Measurements from ENCODE around the gene FBF1. TPM values are rescaled to one million over a fixed set of nuclear protein-coding genes. Genes with fewer than 3 reads are reported as not detected.
A peak's percentile ranks its signal among the peaks of the same experiment; 100 is the strongest.

Gene FBF1
- total and polyA plus RNA-seq, 9 of the 15 experiments (the other 6 are each of a cell fraction or from before 2014, with no cell fraction given) = 0.46 to 14.9 (median 7.5) TPM

- TF ChIP-seq, protein P1, sequence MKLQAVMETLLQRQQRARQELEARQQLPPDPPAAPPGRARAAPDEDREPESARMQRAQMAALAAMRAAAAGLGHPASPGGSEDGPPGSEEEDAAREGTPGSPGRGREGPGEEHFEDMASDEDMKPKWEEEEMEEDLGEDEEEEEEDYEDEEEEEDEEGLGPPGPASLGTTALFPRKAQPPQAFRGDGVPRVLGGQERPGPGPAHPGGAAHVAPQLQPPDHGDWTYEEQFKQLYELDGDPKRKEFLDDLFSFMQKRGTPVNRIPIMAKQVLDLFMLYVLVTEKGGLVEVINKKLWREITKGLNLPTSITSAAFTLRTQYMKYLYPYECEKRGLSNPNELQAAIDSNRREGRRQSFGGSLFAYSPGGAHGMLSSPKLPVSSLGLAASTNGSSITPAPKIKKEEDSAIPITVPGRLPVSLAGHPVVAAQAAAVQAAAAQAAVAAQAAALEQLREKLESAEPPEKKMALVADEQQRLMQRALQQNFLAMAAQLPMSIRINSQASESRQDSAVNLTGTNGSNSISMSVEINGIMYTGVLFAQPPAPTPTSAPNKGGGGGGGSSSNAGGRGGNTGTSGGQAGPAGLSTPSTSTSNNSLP (IDR thresholded peaks at IDR 0.05; ENCODE audit: borderline replicate concordance, low read depth, low read length) = no peak
- TF ChIP-seq EP300 (IDR thresholded peaks at IDR 0.05; ENCODE audit: low read length) = no peak
- peak; percentile 57; the same call in 1 of the 2 replicates for TF ChIP-seq ZBTB7A (IDR thresholded peaks at IDR 0.05; ENCODE audit: borderline replicate concordance, control insufficient read depth, low read depth, low read length)
- peak; percentile 58; the same call in 1 of the 2 replicates for TF ChIP-seq CEBPB (tag; IDR thresholded peaks at IDR 0.05)
- TF ChIP-seq MYNN (IDR thresholded peaks at IDR 0.05) = no peak
- TF ChIP-seq MYNN (CRISPR knock-in tag; IDR thresholded peaks at IDR 0.05) = no peak
- peak in 1 of 2 experiments; percentile 9; a peak in 1 of 4 replicates for TF ChIP-seq RCOR1 (IDR thresholded peaks at IDR 0.05; ENCODE audit: borderline replicate concordance in 1 of 2, low read depth in 2 of 2, low read length in 2 of 2)
- no peak for TF ChIP-seq SIN3B (IDR thresholded peaks at IDR 0.05; ENCODE audit: low read depth)
- TF ChIP-seq USF1 (CRISPR knock-in tag; IDR thresholded peaks at IDR 0.05) = peak; percentile 57; the same call in 1 of the 2 replicates
- 0 out of 2 replicates have a peak, but pooled peaks have one; percentile 36 for TF ChIP-seq ATF7 (IDR thresholded peaks at IDR 0.05)
- TF ChIP-seq EGR1 (conservative IDR thresholded peaks at IDR 0.05) = peak; percentile 41
- peak; percentile 67; the same call in 1 of the 2 replicates for TF ChIP-seq SMARCE1 (IDR thresholded peaks at IDR 0.05)
- TF ChIP-seq DEAF1 (CRISPR knock-in tag; IDR thresholded peaks at IDR 0.05) = no peak
- peak; percentile 43; the same call in 1 of the 2 replicates for TF ChIP-seq SMARCA4 (IDR thresholded peaks at IDR 0.05)
- peak; percentile 19 for TF ChIP-seq DACH1 (IDR thresholded peaks at IDR 0.05; ENCODE audit: partially characterized antibody)
- 0 out of 2 replicates have a peak, but pooled peaks have one; percentile 1 for TF ChIP-seq CBFA2T2 (conservative IDR thresholded peaks at IDR 0.05)
- peak; percentile 86 for TF ChIP-seq FOSL1 (tag; conservative IDR thresholded peaks at IDR 0.05)
- TF ChIP-seq RAD51 (IDR thresholded peaks at IDR 0.05; ENCODE audit: borderline replicate concordance, low read depth) = 0 out of 2 replicates have a peak, but pooled peaks have one; percentile 30
- TF ChIP-seq JUN (IDR thresholded peaks at IDR 0.05; ENCODE audit: borderline replicate concordance, low read depth, low read length) = peak; percentile 38; the same call in 1 of the 2 replicates
- TF ChIP-seq JUN (CRISPR knock-in tag; IDR thresholded peaks at IDR 0.05; ENCODE audit: borderline replicate concordance) = no peak
- no peak for TF ChIP-seq NR4A1 (CRISPR knock-in tag; IDR thresholded peaks at IDR 0.05)
- TF ChIP-seq NR4A1 (tag; IDR thresholded peaks at IDR 0.05) = no peak
- peak; percentile 30; the same call in 1 of the 2 replicates for TF ChIP-seq PKNOX1 (IDR thresholded peaks at IDR 0.05)
Observed at GRCh38 chr17:75983501-75984181, 42.8 kb upstream of the FBF1 start (continued).
